8988T (cell line): ENCODE results near the gene ATXN7.

Source experiments
- DNase-seq: peaks from one replicate; pipeline ENCODE4 v3.0.0; 2011

Gene ATXN7

GRCh38 chr3:64023861-64024223 is 160.2 kb downstream of the ATXN7 start:
- DNase-seq = no peak

GRCh38 chr3:64026346-64026745 is 162.7 kb downstream of the ATXN7 start:
- no peak for DNase-seq

GRCh38 chr3:64027658-64028057 is 164.0 kb downstream of the ATXN7 start:
- DNase-seq = no peak

GRCh38 chr3:64028754-64029153 is 165.1 kb downstream of the ATXN7 start:
- DNase-seq = no peak

GRCh38 chr3:64029287-64029686 is 165.6 kb downstream of the ATXN7 start:
- no peak for DNase-seq

DNA sequence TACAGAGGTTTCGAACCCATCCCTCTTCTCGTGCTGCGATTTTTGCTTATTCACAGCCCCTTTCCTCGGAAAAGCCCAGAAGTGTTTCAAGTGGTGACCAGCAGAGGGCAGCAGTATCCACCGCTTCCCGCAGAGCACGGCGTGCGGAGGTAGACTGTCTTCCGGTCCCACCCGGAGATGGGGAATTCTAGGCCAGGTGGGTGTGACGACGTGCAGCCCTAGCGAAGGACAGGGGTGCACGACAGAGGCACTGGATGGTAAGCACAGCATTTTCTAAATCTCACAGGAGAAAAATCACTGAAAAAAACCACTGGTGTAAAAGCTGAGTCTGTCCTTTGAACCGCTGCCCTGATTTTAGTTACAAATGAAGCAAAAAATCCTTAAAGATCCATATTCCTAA is 167.1 kb downstream of the ATXN7 start:
- DNase-seq = peak; percentile 52

- no peak for DNase-seq
Measured at GRCh38 chr3:64031540-64032508, 168.2 kb downstream of the ATXN7 start.

- no peak for DNase-seq
Measured at GRCh38 chr3:64033069-64033468, 169.4 kb downstream of the ATXN7 start.

DNA sequence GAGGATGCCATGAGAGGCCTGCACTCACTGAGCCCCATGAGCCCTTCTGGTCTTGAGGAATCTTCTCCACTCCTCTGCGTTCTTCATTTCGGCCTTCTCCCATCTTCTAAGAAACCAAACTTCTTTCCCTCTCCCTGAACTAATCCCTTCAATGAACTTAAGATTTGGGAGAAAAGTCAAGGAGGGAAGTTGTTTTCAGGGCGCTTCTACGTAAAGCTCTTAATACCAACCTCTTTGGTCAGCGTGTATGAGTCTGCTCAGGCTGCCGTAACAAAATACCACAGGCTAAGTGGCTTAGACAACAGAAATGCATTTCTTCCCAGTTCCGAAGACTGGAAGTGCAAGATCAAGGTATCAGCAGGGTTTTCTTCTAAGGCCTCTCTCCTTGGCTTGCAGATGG is 173.4 kb downstream of the ATXN7 start:
- DNase-seq = no peak

GRCh38 chr3:64038253-64038767 is 174.6 kb downstream of the ATXN7 start:
- DNase-seq = no peak

DNA sequence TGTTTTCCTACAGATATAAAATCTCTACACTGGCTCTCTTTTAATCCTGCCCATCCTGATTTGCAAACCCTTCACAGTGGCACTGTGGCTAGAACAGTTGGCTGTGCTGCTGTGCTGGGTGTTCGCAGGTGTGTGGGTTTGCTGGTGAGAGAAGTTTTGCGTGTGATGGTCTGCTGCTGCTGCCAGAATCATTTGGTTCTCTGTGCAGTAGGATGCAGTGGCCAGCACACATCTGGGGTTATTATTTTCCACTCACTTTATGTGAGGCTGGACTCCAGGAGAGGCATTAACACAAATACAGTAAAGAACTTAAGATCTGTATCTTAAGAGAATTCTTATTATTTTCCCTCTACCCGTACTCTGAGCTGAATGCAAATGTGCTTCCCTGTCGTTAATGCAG is 175.7 kb downstream of the ATXN7 start:
- DNase-seq = no peak

- no peak for DNase-seq
Measured at GRCh38 chr3:64039981-64040733, 176.5 kb downstream of the ATXN7 start.

- DNase-seq = no peak
Measured at GRCh38 chr3:64042952-64043351, 179.3 kb downstream of the ATXN7 start.

- no peak for DNase-seq
Measured at GRCh38 chr3:64046592-64046991, 182.9 kb downstream of the ATXN7 start.

DNA sequence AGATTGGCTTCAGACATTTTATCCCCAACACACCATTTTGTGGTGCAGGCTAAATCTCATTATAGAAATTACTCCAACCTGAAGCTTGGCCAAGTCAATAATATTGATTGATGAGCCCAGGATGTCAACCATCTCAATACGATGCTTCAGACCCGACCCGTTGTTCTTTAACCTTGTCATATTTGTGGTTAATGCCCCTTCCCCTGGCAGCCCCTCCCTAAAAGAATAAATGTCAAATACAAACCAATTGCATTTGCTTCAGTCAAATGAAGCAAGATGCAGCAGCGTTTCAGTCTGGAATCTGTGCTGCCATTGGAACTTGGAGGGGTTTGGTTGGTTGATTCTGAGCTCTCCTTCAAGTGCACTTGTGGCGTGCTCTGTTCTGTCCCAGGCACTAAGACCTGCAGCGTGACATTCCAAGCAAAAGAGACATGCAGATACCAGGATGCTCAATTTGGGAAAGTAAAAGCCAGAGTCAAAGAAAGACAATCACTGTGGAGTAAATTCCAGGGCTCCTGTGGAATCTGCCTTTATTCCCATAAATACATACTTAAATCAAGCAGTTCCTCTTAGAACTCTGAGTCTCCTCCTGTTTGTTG is 183.4 kb downstream of the ATXN7 start:
- DNase-seq = no peak

- no peak for DNase-seq
Measured at GRCh38 chr3:64047787-64048186, 184.1 kb downstream of the ATXN7 start.

- DNase-seq = no peak
Measured at GRCh38 chr3:64048631-64049061, 185.0 kb downstream of the ATXN7 start.

GRCh38 chr3:64049136-64049535 is 185.5 kb downstream of the ATXN7 start:
- DNase-seq = no peak

GRCh38 chr3:64049832-64050231 is 186.2 kb downstream of the ATXN7 start:
- no peak for DNase-seq
